HAP-1 (cell line): ENCODE data around the gene FBLN7.
"Not testable (repeated sequence)": the region's sequence is repeated elsewhere in the genome, so short reads cannot be mapped to it uniquely, and the experiment has no call there.

ENCODE experiments used
- DNase-seq, 2 experiments: peaks; one replicate each; pipeline ENCODE4 v3.0.0-alpha.2; 2016 to 2020; ENCODE audit warnings: low spot score in 2 of 2
- H3K27me3 ChIP-seq: fragments of 250-450 bp; sonication (Bioruptor Pico); 2 replicates; pipeline ENCODE4 v1.5.1; 2020; ENCODE audit warnings: low read depth, mild to moderate bottlenecking, moderate library complexity
- H3K36me3 ChIP-seq: fragments of 250-450 bp; sonication (Bioruptor Pico); replicated peaks from 2 replicates; pipeline ENCODE4 v1.5.1; 2020; ENCODE audit warnings: mild to moderate bottlenecking
- H3K4me1 ChIP-seq: fragments of 250-450 bp; sonication (Bioruptor Pico); 2 replicates; pipeline ENCODE4 v1.5.1; 2020; ENCODE audit warnings: mild to moderate bottlenecking
- H3K4me3 ChIP-seq: fragments of 250-450 bp; sonication (Bioruptor Pico); 2 replicates; pipeline ENCODE4 v1.5.1; 2020; ENCODE audit warnings: mild to moderate bottlenecking, moderate library complexity
- H3K9me3 ChIP-seq: fragments of 250-450 bp; sonication (Bioruptor Pico); 2 replicates; pipeline ENCODE4 v1.5.1; 2020; ENCODE audit warnings: mild to moderate bottlenecking, moderate library complexity
- in situ Hi-C: fragments of 300-500 bp; cut with MboI; formaldehyde crosslinking; loops from 3 replicates; pipeline ENCODE4 v1.14.3; 2020; ENCODE audit warnings: low sequenced_read_pairs, inconsistent platforms, mixed read lengths

The FBLN7 gene

DNA sequence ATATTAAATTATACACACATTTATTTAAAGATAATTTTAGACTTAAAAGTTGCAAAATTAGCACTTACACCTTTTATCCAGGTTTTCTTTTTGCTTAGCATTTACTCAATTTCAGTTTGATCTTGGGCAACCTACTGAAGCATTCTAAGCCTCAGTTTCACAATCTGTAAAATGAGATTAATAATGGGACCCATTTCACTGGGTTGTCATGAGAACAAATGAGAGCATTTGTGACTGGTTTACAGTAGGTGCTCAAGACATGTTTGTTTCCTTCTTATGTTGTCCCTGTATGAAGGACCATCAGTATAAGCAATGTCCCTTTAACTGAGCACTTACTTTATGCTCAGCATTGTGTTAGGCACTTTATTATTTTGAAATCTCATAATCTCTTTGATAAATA lies 4.8 kb upstream of the FBLN7 start:
- H3K9me3 ChIP-seq: no peaks in the 10 kb centered on the region
- H3K4me1 ChIP-seq: no peaks in the 10 kb centered on the region
- no peak overlapping the region for H3K4me3 ChIP-seq
- no peaks in the 10 kb centered on the region for H3K27me3 ChIP-seq
- in situ Hi-C loops: no loop called here
- H3K36me3 ChIP-seq: no peaks in the 10 kb centered on the region
- no peak for DNase-seq

DNA sequence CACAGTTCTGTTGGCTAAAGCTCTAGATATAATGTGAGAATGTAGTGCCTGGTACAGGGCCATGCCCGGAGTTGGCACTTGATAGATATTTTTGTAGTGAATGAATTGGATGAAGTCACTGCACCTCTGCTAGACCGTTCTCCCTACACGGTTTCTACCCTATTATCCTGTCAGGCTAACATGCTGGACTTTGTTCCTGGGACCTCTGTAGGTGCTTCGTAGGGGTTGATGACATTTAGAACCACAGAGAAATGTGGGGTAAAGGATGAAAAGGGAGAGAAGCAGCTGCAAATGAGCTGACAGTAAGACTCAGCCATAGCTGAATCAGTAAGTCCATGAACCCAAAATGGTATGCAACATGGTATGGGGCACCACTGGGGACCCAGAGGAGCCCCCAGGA lies 4.1 kb upstream of the FBLN7 start:
- in situ Hi-C loops: no loop called here

DNA sequence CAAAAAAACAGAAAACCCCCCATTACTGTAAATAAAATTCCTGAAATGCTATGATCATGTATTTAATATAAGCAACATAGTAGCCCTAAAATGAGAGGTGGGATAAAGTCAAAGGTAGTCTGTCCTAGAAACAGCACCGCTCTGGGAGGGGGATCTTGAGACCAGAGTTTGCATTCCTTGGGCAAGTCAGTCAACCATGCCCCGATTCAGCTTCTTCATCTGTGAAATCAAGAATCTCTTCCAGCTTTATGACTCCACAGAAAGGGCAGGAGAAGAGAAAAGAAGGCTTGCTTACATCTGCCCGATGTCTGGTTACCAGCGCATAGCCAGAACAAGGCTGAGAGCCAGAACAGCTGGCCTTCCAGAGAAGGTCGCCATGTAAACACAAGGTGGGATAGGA lies 2.1 kb upstream of the FBLN7 start:
- H3K4me3 ChIP-seq: no peak overlapping the region
- DNase-seq: no peak
- H3K4me1 ChIP-seq: no peaks in the 10 kb centered on the region
- no peaks in the 10 kb centered on the region for H3K27me3 ChIP-seq
- in situ Hi-C loops: no loop called here
- H3K36me3 ChIP-seq: no peaks in the 10 kb centered on the region
- no peaks in the 10 kb centered on the region for H3K9me3 ChIP-seq

More for the DNA sequence above, 4.1 kb upstream of the FBLN7 start:
- Histone ChIP-seq H3K4me1 (no peaks in the 10 kb centered on the region), H3K36me3 (no peaks in the 10 kb centered on the region), H3K27me3 (no peaks in the 10 kb centered on the region), H3K9me3 (no peaks in the 10 kb centered on the region), H3K4me3 (no peak overlapping the region)
- DNase-seq: no peak

DNA sequence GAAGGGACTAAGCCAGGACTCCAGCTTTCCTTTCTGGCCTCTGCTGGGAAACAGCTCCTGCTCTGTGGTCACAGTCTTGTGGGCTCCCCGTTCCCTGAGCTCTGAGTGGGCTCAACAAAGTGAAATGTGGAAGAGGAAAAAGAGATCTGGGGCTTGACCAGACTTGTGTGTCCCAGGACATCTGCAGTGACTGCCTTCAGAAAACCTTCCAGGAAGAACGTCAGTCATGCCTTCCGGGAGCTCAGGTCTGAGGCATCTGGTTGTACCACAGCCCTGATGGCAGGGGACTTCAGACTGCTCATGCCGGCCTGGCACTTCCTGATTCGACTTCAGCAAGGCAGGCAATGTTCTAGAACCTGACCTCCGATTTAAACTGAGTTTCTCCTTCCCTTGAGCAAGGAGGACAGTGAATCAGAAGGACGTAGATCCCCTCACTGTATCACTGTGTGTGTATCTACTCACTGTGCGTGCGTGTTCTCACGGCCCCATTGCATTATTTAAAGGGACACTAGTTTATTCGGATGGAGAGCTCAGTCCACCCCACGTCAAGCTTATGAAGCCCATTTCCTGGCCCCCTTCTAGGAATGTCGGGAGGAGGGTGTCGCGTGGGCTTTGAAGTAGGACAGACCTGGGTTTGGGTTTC lies 548 bp upstream of the FBLN7 start:
- in situ Hi-C loops: no loop called here
- no peaks in the 10 kb centered on the region for H3K9me3 ChIP-seq
- no peaks in the 10 kb centered on the region for H3K36me3 ChIP-seq
- H3K4me1 ChIP-seq: no peaks in the 10 kb centered on the region
- H3K27me3 ChIP-seq: no peaks in the 10 kb centered on the region
- DNase-seq: no peak
- H3K4me3 ChIP-seq: no peak overlapping the region

DNA sequence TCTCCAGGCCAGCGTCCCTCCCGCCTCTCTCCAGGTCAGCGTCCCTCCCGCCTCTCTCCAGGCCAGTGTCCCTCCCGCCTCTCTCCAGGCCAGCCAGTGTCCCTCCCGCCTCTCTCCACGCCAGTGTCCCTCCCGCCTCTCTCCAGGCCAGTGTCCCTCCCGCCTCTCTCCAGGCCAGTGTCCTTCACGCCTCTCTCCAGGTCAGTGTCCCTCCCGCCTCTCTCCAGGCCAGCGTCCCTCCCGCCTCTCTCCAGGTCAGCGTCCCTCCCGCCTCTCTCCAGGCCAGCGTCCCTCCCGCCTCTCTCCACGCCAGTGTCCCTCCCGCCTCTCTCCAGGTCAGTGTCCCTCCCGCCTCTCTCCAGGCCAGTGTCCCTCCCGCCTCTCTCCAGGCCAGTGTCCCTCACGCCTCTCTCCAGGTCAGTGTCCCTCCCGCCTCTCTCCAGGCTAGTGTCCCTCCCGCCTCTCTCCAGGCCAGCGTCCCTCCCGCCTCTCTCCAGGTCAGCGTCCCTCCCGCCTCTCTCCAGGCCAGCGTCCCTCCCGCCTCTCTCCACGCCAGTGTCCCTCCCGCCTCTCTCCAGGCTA lies 939 bp downstream of the FBLN7 start:
- H3K27me3 ChIP-seq, H3K4me1 ChIP-seq, in situ Hi-C loops, DNase-seq, H3K9me3 ChIP-seq, H3K36me3 ChIP-seq, H3K4me3 ChIP-seq: not testable (repeated sequence)

DNA sequence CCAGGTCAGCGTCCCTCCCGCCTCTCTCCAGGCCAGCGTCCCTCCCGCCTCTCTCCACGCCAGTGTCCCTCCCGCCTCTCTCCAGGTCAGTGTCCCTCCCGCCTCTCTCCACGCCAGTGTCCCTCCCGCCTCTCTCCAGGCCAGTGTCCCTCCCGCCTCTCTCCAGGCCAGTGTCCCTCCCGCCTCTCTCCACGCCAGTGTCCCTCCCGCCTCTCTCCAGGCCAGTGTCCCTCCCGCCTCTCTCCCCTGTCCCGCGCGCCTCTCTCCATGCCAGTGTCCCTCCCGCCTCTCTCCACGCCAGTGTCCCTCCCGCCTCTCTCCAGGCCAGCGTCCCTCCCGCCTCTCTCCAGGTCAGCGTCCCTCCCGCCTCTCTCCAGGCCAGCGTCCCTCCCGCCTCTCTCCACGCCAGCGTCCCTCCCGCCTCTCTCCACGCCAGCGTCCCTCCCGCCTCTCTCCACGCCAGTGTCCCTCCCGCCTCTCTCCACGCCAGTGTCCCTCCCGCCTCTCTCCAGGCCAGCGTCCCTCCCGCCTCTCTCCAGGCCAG lies 1.5 kb downstream of the FBLN7 start:
- H3K9me3 ChIP-seq, H3K27me3 ChIP-seq, DNase-seq, in situ Hi-C loops, H3K4me3 ChIP-seq, H3K4me1 ChIP-seq, H3K36me3 ChIP-seq: not testable (repeated sequence)

DNA sequence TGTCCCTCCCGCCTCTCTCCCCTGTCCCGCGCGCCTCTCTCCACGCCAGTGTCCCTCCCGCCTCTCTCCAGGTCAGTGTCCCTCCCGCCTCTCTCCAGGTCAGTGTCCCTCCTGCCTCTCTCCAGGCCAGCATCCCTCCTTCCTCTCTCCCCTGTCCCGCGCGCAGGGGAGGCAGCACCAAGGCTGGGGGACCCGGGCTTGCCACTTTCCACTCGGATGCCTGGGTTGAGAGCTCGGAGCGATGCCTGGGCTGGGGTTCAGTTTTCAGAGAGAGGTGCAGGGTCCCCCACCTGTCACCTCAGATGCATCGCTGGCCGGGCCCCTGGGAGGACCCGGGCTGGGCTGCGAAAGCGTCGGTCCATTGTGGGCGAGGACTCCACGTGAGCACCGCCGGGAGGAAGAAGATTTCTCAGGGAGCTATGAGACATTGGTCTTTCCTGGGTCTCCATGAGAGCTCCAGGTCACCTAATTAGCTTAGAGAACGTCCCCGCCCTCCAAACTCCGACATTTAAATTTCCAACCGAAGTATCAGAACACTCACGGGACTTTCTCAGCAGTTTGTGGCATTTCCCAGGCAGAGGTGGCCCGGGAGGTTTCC lies 2.1 kb downstream of the FBLN7 start:
- no peaks in the 10 kb centered on the region for H3K4me1 ChIP-seq
- H3K4me3 ChIP-seq: no peak overlapping the region
- no peak for DNase-seq
- H3K36me3 ChIP-seq: no peaks in the 10 kb centered on the region
- H3K9me3 ChIP-seq: no peaks in the 10 kb centered on the region
- no peaks in the 10 kb centered on the region for H3K27me3 ChIP-seq
- in situ Hi-C loops: no loop called here

DNA sequence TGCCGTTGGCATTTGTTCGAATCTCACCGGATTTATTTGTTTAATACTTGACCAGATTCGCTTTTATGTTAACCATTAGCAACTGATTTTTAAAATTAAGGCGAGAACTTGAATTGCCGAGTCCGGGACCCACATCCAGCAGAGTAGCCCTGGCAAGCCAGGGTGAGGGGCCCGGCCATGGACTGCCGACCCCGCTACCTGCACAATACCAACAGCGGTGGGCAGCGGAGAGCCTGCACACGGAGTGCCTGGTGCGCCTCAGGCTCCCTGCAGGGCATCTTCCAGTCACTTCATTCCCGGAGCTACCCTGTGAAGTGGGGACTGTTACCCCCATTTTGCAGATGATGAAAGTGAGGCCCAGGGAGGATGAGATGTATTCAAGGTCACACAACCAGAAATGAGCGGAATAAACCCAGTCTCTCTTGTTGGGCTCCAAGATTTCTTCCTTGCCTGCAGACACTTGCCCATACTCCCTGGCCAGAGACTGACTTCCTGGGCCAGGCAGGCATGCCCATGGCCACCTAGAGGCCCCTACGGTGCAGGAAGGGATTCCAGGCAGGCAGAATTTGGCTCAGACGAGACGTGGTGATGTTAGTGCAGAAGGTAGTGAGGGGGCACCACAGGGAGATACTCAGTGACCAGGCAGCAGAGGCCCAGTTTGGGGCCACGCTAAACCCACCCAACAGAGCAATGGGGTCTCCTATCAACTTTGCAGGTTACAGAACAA lies 2.9 kb downstream of the FBLN7 start:
- Histone ChIP-seq H3K4me1 (no peaks in the 10 kb centered on the region), H3K4me3 (no peak overlapping the region), H3K36me3 (no peaks in the 10 kb centered on the region), H3K9me3 (no peaks in the 10 kb centered on the region), H3K27me3 (no peaks in the 10 kb centered on the region)
- DNase-seq: no peak
- in situ Hi-C loops: no loop called here

DNA sequence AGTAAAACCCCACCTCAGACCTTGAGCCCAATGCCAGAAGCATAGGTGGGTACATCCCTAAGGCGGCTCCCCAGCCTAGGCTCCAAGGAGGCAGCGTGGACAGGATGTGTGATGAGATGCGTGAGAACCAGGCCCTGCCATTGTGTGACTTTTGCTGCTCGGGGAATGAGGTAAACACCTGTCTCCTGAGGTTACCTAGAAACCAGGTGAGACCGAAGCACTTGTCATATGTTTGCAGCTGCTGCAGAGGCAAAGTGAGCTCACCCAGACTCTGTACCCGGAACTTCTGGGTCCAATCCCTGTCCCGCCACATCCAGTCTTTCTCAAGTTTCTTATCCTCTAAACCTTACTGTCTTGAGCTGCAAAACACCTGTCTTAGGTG lies 3.4 kb downstream of the FBLN7 start:
- Histone ChIP-seq H3K4me1 (no peaks in the 10 kb centered on the region), H3K4me3 (no peak overlapping the region), H3K9me3 (no peaks in the 10 kb centered on the region), H3K36me3 (no peaks in the 10 kb centered on the region), H3K27me3 (no peaks in the 10 kb centered on the region)
- in situ Hi-C loops: no loop called here
- DNase-seq: no peak

DNA sequence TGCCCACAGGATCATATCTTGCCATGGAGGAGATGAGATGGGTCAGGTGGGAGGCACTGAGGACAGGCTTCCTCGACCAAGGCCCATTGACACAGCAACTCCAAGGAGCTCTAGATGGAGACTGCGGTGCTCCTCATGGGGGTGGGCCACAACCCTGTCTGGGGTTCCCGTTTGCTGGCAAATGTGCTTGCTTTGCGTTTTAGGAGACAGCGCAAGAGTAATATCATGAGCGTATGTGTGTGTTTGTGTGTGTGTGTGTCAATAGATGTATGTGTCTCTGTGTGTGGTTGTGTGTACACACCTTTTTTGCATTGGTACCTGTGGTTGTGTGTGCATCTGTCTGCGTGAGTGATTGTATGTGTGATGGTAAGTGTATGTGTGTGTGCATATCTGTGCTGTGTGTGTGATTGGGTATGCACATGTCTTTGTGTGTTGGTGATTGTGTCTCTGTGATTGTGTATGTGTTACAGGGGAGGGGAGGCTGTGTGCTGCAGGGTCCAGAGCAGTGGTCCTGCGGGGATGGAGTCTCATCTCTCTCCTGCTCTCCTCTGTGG lies 4.4 kb downstream of the FBLN7 start:
- Histone ChIP-seq H3K36me3 (no peaks in the 10 kb centered on the region), H3K27me3 (no peaks in the 10 kb centered on the region)
- in situ Hi-C loops: no loop called here

DNA sequence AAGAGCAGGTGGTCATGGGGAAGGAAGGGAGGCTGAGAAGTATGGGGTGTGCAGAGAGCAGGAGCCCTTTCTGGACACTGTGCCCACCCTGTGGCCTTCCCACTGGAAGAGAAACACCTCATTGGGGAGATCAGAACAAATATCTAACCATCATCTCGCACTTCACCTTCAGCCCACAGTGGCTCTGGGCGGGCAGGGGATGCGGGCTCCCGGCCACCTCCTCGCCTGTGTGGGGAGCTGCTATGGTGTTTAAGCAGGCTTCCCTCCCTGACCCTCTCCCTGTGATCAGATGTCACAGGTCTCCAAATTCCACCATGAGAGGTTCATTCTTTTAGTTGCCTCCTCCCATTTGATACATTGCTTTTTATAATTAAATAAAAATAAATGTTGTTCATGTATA lies 5.0 kb downstream of the FBLN7 start:
- no peaks in the 10 kb centered on the region for H3K27me3 ChIP-seq
- H3K4me3 ChIP-seq: no peak overlapping the region
- DNase-seq: no peak
- in situ Hi-C loops: no loop called here
- H3K36me3 ChIP-seq: no peaks in the 10 kb centered on the region
- H3K4me1 ChIP-seq: no peaks in the 10 kb centered on the region
- no peaks in the 10 kb centered on the region for H3K9me3 ChIP-seq

More for the DNA sequence above, 4.4 kb downstream of the FBLN7 start:
- H3K4me3 ChIP-seq: no peak overlapping the region
- no peaks in the 10 kb centered on the region for H3K4me1 ChIP-seq
- H3K9me3 ChIP-seq: no peaks in the 10 kb centered on the region
- no peak for DNase-seq

DNA sequence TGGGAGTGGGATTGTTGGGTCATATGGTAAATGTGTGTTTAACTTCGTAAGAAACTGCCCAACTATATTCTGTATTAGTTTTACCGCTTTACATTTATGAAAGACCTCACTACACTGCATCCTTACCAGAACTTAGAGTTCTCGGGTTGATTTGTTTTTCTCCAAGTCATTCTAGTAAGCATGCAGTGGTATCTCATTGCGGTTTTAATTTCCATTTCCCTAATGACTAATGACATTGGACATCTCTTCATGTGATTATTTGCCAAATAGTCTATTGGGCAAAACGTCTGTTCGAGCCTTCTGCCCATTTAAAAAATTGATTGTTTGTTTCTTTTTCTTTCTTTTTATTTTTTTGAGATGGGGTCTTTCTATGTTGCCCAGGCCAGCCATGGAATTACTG lies 6.8 kb downstream of the FBLN7 start:
- Histone ChIP-seq H3K36me3 (no peaks in the 10 kb centered on the region), H3K4me3 (no peak overlapping the region), H3K4me1 (no peaks in the 10 kb centered on the region), H3K9me3 (no peaks in the 10 kb centered on the region), H3K27me3 (no peaks in the 10 kb centered on the region)
- no peak for DNase-seq
- in situ Hi-C loops: no loop called here

DNA sequence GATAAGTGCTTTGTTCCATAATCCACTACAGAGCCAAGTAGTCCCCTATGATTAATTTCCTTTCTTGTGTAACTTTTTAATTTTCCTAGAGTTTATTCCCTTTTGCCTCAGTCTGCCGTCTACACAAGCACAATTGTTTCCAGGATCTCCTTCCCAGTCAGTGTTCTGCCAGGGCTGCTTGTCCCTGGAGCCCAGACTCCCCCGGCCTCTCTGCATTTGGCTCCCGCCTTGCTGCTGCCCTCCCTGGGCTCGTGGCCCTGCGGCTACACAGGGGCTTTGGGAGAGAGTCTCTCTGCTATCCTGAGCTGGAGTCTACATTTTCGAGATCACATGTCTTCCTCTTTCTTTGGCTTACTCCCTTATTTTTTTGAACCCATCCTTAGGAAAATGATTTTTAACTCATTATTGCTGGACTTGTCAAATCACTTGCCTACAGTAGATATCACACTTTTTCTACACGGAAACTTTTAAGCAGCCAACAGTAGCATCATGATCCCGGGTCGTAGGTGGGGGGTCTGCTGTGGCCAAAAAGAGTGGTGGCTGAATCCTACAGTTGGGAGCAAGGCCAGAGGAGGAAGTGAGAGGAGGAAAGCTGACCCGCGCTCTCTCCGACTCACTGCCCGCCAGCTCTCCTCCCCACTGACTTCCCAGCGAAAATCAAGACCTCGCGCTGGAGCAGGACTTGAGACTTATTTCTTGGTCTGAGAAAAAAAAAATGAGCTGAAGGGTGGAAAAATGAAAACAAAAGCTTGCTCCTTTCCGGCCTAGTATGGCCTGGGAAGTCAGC lies 9.4 kb downstream of the FBLN7 start:
- DNase-seq: no peak
- Histone ChIP-seq H3K4me3 (no peak overlapping the region), H3K27me3 (no peaks in the 10 kb centered on the region), H3K9me3 (no peaks in the 10 kb centered on the region), H3K36me3 (no peaks in the 10 kb centered on the region), H3K4me1 (no peaks in the 10 kb centered on the region)
- in situ Hi-C loops: no loop called here
